Activated CD4-positive, CD25-positive, alpha-beta regulatory T cell treated with anti-CD3 and anti-CD28 coated beads, Interleukin-2, amount 50 U/mL, for 24 hours (primary cell): Measurements from ENCODE around the gene PPM1B.
"Not testable (repeated sequence)": the region's sequence is repeated elsewhere in the genome, so short reads cannot be mapped to it uniquely, and the experiment has no call there.

Experiments
- ATAC-seq, 2 donors: fragments of 150-1000 bp; cut with Tn5 transposase; one replicate each; pipeline ENCODE4 v1.10.0; 2021; ENCODE audit warnings: mild to moderate bottlenecking in 1 of 2, moderate library complexity in 1 of 2

The PPM1B gene

GRCh38 chr2:44257802-44258201 lies 89.1 kb downstream of the PPM1B start:
- not testable (repeated sequence) for ATAC-seq

GRCh38 chr2:44267269-44267795 lies 98.7 kb downstream of the PPM1B start:
- ATAC-seq, result no peak

GRCh38 chr2:44267796-44268648 lies 99.3 kb downstream of the PPM1B start:
- no peak for ATAC-seq

GRCh38 chr2:44269831-44270230 lies 101.2 kb downstream of the PPM1B start:
- ATAC-seq, result no peak

GRCh38 chr2:44271296-44271695 lies 102.6 kb downstream of the PPM1B start:
- ATAC-seq, result no peak

GRCh38 chr2:44273076-44273475 lies 104.4 kb downstream of the PPM1B start:
- ATAC-seq, result no peak

GRCh38 chr2:44273596-44273995 lies 104.9 kb downstream of the PPM1B start:
- no peak for ATAC-seq

GRCh38 chr2:44275927-44276303 lies 107.2 kb downstream of the PPM1B start:
- ATAC-seq, result no peak

- ATAC-seq, result no peak
These were observed 108.9 kb downstream of the PPM1B start for GRCh38 chr2:44277541-44277940.

- ATAC-seq, result no peak
These were observed 112.2 kb downstream of the PPM1B start for GRCh38 chr2:44280869-44281268.
